GM21619 (cell line): ENCODE data around the gene C19orf53.

Experiments used
- ATAC-seq: cut with Tn5 transposase; IDR thresholded peaks from one replicate; pipeline ENCODE4 v1.9.1; 2021; ENCODE audit not compliant: unreplicated experiment

Gene C19orf53

GRCh38 chr19:13825489-13826441 lies 51.5 kb downstream of the C19orf53 start:
- ATAC-seq = no peak

GRCh38 chr19:13826652-13827235 lies 52.5 kb downstream of the C19orf53 start:
- ATAC-seq = no peak

- no peak for ATAC-seq
Observed at GRCh38 chr19:13827656-13828055, 53.4 kb downstream of the C19orf53 start.
